GM19455 (cell line): ENCODE results near the gene MLPH.

Source experiments
- ATAC-seq: cut with Tn5 transposase; IDR thresholded peaks from one replicate; pipeline ENCODE4 v1.9.1; 2021; ENCODE audit not compliant: unreplicated experiment

Gene MLPH

DNA sequence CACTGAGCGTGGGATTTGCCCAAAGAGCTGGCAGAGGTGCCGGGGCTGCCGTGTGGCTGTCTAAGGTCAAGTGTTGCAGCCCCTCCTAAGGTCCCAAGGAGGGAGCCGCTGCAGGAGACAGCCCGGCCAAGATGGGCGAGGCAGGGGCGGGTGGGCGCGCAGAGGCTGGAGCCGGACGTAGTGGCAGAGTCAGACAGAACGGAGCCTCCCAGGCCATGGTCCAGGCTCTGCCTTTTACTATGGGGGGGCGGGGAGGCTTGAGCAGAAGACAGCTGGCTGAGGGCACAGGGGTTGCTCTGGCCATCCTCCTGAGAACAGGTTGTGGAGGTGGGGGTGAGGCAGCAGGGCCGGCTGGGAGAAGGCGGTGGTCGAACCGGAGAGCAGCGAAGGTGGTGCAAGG is 51.9 kb downstream of the MLPH start:
- ATAC-seq = no peak

DNA sequence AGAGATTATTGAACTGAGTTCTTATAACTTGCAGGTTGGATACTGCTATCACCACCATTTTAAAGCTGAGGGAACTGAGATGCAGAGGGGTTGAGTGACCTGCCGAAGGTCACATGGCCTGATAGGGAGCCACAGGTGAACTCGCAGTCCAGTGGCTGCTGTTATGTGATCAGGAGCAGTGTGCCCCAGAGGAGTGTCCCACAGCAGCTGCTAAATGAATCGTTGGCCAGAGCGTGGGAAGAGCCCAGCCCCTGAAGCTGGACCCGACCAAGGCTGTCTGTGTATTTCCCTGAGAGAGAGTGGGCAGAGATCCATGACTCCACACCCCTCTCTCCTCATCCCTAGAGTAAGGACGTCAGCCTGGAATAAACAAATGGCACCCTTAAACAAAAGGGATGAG is 52.6 kb downstream of the MLPH start:
- ATAC-seq = no peak

DNA sequence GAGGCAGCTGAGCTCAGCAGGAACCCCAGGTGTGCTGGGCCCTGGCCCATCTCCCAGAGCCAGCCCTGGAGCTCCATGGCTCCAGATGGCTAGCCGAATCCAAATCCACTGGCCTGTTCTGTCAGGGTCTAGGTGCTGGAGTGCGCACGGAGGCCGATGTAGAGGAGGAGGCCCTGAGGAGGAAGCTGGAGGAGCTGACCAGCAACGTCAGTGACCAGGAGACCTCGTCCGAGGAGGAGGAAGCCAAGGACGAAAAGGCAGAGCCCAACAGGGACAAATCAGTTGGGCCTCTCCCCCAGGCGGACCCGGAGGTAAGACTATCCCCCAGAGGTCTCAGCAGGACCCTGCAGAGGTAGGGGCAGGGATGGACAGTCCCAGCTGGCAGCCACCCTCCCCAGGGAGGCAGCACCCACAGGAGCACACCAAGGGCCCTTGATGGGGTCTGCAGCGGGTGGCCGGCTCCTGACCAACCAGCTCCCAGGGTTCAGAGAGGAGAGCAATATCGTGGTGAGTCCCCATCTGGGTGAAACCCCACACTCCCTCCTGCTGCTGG is 53.2 kb downstream of the MLPH start:
- ATAC-seq = no peak

DNA sequence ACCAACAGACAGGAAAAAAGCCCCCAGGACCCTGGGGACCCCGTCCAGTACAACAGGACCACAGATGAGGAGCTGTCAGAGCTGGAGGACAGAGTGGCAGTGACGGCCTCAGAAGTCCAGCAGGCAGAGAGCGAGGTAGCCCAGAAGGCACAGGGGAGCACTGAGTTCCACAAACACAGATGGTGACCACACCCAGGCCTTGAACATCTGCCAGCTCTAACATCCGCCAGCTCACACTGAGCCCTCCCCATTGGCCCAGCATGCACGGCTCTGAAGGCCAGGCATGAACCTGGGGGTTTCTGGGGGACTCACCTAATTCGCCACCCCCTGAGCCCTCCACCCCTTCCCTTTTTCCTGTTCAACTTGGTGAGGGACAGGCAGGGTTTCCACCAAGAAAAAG is 53.8 kb downstream of the MLPH start:
- ATAC-seq = no peak

DNA sequence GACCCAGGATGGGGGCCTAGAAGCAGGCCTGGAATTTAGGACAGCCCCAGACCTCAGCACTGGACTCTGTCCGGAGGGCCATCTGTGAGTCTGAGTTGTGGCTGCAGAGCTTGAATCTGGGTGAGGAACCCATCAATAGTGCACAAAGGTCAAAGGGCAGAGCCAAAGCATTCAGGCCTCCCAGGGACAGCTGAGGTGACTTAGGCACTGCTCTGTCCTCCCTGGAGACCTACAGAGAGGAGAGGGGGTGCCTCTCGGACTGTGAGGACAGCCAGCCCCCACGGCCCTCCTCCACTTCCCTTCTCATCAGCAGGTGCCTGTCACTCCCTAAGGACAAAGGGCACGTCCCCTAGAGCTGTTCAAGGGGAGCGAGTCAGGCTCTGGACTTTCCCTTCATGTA is 54.2 kb downstream of the MLPH start:
- ATAC-seq = no peak

DNA sequence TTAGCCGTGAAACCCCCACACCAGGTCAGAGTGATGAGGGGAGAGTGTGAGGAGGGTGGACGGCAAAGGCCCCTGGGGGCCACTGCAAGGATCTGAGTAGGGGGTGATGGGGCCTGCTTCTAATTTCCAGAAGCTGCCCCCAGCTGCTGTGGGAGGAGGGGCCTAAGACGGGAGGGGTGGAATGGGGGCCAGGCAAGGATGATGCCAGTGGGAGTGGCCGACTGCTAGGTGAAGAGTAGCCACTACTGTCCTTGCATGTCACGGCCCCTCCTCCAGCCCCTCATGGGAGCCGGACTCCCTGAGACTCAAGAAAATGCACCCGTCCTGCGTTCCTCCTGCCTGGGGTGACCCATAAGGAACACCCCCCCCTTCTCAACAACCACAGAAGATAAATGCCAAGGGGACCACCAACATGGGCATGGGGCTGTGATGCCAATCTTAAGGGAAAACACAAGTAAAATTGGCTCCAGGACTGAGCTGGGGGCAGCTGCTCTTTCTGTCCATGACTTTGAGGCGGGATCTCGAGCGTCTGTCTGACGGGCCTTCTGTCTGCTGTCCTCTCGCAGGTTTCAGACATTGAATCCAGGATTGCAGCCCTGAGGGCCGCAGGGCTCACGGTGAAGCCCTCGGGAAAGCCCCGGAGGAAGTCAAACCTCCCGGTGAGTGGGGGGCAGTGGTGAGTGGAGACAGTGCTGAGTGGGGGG is 55.1 kb downstream of the MLPH start:
- ATAC-seq = no peak

DNA sequence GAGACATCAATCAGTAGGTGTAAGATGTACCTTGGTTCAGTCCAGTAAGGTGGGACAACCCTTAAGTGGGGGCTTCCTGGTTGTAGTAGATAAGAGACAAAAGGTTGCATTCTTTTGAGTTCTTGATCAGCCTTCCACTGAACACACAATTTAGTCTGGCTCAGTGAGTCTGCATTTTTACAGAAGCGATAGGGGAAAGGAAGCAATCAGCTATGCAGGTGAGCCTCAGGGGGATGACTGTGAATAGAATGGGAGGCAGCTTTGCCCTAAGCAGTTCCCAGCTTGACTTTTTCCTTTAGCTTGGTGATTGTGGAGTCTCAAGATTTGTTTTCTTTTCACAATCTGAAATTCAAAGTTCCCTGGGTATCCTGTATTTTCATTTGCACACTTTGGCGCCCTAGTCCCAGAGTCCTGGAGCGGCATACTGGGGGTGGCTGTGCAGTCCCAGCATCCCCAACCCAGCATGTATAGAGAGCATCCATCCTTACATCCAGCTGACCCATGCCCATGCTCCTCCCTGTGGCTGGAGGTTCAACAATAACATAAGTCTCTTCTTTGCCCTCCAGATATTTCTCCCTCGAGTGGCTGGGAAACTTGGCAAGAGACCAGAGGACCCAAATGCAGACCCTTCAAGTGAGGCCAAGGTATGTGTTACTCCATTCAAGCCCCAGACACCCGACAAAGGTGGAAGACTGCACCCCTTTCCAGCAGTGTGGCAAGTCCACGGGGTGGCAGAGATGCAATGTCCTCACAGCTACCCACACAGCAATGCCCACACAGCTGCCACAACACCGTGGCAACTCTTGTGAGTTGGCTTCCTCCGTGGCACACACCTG is 59.2 kb downstream of the MLPH start:
- no peak for ATAC-seq

DNA sequence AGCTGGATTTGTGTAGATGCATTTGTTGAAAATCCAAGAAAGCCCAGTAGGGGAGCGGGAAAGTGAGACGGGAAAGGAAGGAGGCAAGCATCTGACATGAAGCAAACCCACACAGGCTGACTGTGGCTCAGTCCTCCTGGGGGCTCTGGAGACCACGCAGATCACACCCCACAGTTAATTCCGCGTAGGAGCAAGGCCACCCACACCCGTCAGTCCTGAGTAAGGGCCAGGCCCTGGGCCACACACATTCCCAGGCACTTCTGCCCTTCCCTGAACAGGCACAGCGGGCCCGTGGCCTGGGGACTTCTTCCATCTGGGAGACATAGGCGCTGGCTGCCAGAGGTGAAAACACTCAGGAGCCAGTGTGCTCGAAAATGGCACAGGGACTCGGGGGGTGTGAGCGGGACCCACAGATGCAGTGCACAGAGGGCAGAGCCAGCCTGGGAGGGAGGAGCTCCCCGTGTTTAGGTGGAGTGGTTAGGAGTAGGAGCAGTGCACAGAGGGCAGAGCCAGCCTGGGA is 59.9 kb downstream of the MLPH start:
- no peak for ATAC-seq

DNA sequence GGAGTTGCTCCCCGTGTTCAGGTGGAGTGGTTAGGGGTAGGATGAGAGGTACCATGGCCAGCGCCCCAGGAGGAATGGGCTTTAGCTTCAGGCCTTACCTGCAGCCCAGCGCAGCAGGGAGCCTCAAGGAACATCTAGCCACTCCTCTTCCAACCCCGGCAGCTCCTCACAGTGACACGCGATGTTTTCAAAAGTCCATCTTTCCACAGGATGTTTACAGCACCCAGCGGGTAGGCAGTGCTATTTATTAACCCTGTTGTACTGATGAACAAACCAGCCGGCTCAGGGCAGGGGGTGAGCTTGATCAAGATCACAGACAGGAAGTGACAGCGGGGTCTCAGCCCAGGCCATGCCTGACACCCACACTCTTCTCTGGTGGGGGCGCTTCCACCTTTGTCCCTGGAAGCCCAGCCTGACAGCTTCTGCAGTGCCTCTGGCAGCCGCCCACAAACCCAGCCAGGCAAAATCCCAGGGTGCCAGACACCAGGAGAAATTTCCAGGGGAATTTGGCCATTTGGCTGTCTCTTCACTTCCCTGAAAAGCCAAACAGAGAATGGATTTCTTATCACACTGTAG is 60.9 kb downstream of the MLPH start:
- ATAC-seq = no peak

DNA sequence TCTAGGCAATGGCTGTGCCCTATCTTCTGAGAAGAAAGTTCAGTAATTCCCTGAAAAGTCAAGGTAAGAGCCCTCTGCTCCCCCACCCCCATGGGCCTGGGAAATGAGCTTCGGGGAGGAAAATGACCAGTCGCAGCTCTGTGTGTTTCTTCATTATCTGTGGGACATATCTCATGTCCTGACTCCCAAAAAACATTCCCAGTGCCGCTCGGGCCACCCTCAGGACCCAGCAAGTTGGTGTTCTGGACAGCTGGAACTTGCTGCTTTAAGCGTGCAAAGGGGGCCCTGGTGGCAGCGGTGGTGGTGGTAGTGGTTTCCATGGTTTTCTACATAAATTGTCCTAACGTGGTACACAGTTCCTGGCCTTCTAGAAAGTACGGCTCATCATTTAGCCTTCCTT is 62.2 kb downstream of the MLPH start:
- ATAC-seq = no peak

DNA sequence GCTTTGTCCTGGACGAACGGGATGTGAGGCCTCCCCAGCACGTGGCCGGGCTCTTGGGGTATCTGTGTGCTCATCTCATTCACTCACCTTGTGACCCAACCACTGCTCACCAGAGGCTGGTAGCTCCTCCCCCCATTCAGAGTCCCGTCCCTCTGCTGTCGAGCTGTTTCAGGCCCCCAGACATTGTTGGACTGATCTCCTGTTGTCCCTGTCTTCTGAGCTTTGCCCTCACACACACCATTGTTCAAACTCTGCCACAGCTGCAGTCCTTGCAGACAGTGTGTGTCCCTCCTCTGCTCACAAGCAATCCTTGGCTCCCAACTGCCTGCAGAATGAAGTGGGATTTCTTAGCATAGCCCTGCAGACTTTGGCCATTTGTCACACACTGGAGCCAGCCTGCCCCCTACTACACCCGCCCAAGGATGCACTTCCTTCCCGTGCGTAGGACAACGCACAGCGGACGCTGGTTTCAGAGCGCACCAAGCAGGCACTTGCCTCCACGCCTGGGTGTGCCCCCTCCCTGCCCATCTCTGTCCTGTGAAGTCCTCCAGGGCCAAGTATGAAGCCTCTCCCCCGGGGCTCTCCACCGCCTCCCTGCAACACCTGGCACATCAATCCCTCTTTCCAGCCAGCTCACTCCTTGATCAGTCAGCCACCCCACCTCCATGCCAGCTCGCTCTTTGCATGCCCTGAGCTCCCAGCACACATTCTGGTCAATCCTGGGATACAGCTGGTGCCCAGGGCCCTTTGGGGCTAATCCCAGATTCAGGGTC is 62.8 kb downstream of the MLPH start:
- ATAC-seq = no peak

DNA sequence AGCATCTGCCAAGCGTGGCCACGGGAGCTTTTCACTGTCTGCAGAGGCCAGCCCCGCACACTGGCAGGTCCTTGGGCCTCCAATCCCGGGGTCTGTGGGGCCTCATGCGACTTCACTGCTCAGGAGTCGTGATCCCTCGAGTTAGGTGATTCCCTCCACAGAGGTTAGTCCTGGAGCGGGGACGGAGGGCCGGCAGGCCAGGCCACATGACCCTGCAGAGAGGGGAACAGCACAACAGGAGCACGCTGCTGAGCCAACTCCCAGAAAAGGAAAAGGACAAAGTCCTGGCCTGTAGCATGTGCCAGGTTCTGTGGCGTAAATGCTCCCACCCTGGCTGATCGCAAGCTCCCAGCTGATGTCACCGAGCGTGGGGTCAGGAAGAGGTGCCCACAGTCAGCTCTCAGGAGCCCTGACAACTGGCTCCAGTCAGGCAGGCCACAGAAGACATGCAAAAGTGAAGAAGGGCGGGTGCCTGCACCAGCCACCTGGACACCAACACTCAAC is 64.1 kb downstream of the MLPH start:
- ATAC-seq = no peak

DNA sequence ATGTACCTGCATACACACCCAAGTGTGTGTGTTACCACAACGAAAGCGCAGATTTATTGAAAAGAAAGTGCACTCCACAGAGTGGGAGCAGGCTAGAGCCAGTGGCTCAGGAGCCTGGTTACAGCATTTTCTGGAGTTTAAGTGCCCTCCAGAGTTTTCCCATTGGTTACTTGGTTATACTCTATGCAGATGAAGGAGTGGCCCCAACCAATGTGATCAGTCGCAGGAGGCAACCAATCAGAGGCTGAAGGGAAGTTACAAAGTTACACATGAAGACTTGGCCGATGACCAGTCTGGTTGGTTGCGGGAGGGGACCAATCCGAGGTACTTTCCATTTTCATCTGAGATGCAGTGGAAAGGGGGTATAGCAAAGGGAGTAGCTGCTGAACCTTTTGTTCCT is 65.9 kb downstream of the MLPH start:
- no peak for ATAC-seq

DNA sequence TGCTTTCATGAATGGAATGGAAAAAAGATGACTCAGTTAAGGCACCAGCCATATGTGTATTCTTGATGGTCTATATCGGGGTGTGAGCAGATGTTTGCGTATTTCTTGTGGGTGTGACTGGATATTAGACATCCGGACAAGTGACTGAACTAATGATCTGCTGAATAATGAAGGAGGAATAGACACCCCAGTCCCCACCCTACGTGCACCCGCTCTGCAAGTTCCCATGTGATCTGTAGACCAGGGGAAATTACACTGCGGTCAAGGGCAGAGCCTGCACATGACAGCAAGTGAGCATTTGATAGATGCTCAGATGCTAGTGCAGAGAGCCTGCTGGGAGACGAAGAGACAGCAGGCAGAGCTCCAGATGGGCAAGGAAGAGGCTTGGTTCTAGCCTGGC is 66.9 kb downstream of the MLPH start:
- no peak for ATAC-seq

DNA sequence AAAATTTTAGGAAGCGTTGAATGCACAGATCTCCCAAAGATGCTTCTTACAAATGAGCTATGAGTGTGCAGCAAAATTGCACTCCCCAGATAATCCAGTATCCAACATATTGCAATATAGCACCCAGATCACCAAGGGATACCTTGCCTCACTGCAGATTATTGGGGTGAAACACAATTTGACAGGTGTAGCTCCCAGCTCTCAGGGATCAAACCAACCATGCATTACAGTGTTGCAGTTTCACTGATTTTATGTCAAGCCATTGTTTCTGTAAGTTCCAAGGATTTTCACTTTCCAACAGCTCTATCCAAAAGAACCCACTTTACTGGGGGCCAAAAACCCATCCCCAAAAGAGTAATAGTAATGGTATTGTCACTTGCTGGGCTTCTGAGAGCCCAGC is 68.5 kb downstream of the MLPH start:
- no peak for ATAC-seq

DNA sequence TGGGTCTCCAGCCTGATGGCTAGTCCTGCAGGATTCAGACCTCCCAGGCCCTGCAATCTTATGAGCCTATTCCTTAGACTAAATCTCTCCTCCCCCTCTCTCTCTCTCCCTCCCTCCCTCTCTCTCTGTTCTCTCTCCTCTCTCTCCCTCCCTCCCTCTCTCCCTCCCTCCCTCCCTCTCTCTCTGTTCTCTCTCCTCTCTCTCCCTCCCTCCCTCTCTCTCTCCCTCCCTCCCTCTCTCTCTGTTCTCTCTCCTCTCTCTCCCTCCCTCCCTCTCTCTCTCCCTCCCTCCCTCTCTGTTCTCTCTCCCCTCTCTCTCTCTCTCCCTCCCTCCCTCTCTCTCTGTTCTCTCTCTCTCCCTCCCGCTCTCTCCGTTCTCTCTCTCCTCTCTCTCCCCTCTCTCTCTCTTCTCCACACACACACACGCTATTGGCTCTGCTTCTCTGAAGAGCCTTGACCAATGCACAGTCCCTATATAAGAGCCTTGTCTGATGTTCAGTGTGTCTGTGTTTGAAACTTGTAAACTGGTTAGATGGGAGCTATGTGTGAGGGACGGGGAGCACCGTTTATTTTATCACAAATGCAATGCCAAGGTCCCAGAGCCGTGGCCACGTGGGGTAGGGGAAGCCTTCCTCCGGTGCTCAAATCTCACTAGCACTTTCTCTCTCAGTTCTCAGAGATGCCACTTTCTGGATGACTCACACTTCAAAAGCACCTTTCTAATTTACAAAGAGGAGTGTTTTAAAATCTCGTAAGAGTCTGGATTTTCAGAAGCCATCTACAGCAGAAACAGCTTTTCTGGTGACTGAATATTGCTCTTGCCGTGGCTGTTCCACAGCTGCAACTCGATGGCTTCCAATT is 70.0 kb downstream of the MLPH start:
- peak; percentile 95 for ATAC-seq

DNA sequence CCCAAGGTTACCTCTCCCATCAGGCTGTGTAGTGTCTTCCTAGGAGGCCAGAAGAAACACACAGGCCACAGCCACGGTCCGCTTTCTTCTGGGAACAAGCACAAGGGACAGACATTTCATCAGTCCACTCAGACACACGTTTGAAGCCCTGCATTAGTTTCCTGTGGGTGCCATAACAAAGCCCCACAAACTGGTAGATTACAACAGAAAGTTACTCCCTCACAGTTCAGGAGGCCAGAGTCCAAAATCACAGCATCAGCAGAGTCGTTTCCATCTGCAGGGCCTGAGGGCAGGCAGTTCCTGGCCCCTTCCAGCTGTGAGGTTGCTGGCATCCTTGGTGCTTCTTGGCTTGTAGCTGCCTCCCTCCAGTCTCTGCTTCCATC is 70.6 kb downstream of the MLPH start:
- peak; percentile 30 for ATAC-seq

DNA sequence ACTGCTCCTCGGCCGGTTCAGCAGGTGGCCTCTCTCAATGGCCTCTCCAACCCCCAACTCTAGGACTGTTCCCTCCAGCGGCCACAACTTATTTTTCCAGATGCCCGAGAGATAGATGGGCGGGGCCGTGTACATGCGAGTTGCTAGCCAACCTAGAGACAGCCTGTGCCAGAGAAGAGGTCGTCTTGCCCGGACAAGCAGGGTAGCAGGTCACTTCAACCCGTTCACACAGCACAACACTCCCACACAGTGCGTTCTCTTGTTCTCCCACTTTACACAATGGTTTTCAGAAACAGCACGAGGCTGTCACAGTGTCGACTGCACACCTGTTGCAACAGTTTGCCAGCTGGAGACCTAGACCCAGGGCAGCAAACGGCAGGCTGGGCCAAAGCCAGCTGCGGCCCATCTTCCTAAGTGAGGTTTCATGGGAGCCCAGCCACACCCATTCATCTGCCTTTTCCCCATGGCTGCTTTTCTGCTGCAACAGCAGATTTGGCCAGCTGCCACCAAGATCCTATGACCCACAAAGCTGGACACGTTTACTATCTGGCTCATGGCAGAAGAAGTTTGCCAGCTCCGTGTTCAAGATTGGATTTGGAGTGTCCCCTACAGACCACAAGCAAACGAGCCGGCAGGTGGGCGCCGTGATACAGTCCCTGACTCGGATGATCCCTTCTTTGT is 72.0 kb downstream of the MLPH start:
- ATAC-seq = no peak

DNA sequence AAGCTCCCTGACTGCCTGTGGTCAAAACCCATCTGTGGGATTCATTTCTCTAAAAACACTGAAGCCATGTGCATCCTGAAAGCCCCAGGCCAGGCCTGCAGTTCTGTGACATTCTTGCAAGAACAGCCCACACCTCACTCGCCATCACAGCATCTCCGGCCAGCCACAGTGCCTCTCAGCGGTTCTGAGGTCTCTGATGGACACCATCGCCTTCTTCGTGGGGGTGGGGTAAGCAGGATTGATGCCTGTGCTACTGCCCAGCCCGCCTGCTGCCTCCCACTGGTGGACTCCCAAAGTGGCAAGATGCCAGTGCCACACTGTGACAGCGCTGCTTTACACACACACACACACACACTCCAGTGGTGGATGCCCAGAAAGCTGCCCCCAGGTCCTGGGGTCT is 74.2 kb downstream of the MLPH start:
- ATAC-seq = no peak
